ENCODE data around the gene ACOX3. TPM values are rescaled to one million over a fixed set of nuclear protein-coding genes. Genes with fewer than 3 reads are reported as not detected.

Gene ACOX3
- total RNA-seq, 1 experiment from 2014 or later = 40.8 TPM

DNA sequence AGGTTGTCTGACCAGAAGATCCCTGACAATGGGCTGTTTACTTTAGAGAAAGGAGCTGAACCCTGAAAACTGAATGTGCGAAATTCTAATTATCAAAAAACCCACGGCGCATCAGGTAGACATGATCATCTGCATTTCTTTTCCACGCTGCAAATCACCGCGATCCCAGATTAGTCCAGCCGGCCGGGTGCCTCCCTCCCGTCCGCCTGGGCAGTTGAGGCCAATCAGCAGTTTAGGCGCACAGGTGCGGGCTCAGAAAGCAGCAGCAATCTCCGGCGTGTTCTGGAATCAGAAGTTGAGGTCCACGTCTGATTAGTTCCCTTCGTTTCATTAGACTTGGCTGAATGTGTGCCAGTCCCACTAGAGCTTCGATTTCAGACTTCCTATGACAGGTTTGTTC, 73.9 kb downstream of the ACOX3 start:
- Histone ChIP-seq H3K4me3 (ENCODE audit: insufficient read depth, low read depth, low read length) (no peak overlapping the region), H3K27me3 (ENCODE audit: control insufficient read depth, insufficient read depth, low read length) (no peaks in the 10 kb centered on the region), H3K36me3 (replicated peaks; ENCODE audit: control insufficient read depth, insufficient read depth, low read length) (no peaks in the 10 kb centered on the region)
- no peak for DNase-seq

- Histone ChIP-seq H3K36me3 (replicated peaks; ENCODE audit: control insufficient read depth, insufficient read depth, low read length) (no peaks in the 10 kb centered on the region), H3K4me3 (ENCODE audit: insufficient read depth, low read depth, low read length) (no peak overlapping the region), H3K27me3 (ENCODE audit: control insufficient read depth, insufficient read depth, low read length) (no peaks in the 10 kb centered on the region)
- DNase-seq = no peak
Measured at GRCh38 chr4:8365951-8366350, 74.6 kb downstream of the ACOX3 start.

DNA sequence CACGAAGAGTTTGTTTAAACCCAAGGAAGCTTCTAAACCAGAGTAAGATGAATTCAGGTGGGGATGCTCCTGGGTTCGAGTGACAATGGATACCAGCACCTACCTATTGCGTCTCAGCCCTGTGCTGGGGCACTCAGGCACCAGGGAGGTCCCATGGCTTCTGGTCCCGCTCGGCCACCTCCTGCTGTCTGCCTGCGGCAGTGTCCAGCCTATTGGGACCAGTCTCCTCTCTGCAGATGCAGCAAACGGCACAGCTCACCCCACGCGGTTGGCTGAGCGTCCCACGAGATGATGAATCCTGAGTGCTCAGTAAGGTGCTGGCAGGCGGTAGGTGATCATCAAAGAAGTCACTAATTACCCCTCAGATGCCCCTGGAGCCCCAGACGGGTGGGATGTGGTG, 75.2 kb downstream of the ACOX3 start:
- Histone ChIP-seq H3K4me3 (ENCODE audit: insufficient read depth, low read depth, low read length) (no peak overlapping the region), H3K36me3 (replicated peaks; ENCODE audit: control insufficient read depth, insufficient read depth, low read length) (no peaks in the 10 kb centered on the region), H3K27me3 (ENCODE audit: control insufficient read depth, insufficient read depth, low read length) (no peaks in the 10 kb centered on the region)
- DNase-seq = no peak

DNA sequence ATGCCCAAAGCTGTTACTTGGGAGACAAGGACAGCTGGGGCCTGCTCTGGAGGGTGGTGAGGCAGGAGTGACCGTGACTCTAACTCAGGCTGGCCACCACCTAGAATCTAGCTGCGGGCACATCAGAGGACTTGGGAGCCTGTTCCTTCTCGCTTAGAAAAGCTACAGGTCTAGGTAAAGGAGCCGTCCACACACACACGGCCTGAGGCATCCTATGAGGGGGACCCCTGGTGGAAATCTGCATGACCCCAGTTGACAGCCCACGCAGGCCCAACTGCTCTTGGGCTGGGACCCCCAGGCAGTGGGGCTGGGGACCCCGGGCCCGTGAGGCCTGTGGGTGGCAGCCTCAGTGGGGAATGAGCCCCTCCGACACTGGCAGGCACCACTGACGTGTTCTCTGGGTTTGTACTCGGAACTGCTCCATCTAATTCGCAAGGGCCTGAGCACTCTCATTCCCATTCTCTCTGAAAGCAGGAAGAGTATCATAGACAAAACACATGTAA, 75.6 kb downstream of the ACOX3 start:
- Histone ChIP-seq H3K4me3 (ENCODE audit: insufficient read depth, low read depth, low read length) (no peak overlapping the region), H3K36me3 (replicated peaks; ENCODE audit: control insufficient read depth, insufficient read depth, low read length) (no peaks in the 10 kb centered on the region), H3K27me3 (ENCODE audit: control insufficient read depth, insufficient read depth, low read length) (no peaks in the 10 kb centered on the region)
- no peak for DNase-seq

DNA sequence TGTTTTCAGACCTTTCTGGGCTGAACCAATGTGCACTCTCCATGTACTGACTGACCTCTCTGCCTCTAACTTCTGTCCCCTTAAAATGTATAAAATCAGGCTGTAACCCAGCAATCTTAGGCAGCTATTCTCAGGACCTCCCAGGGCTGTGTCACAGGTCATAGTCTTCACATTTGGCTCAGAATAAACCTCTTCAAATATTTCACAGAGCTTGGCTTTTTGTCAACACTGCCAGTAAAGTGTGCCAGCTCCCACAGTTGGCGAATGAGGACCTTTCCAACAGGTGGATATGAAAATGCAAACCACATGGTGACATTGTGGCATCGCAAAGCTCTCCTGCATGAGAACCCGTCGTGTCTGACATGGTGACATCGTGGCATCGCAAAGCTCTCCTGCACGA, 76.4 kb downstream of the ACOX3 start:
- H3K36me3 ChIP-seq (replicated peaks; ENCODE audit: control insufficient read depth, insufficient read depth, low read length) = no peaks in the 10 kb centered on the region
- no peak overlapping the region for H3K4me3 ChIP-seq (ENCODE audit: insufficient read depth, low read depth, low read length)
- DNase-seq = no peak
- H3K27me3 ChIP-seq (ENCODE audit: control insufficient read depth, insufficient read depth, low read length) = peaks cover 1% of the 10 kb centered on the region; the same call in 1 of the 2 replicates

DNA sequence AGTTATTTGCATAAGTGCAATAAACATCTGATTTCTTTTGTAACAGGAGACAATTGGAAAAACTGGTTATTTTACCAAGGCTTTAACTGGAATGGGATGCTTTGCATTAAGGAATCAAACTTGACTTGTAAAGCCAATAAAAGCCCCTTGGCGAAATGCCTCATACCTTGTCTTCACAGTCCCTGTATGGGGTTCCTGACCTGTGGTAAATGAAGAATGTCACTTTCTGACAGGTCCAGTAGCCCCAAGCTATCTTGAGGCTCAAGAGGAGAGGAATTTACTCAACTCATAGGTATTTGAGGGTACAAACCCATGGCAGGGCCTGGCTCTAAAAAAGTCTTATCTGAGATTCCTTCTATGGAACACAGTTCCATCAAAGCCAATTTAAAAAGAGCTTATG, 78.0 kb downstream of the ACOX3 start:
- Histone ChIP-seq H3K36me3 (replicated peaks; ENCODE audit: control insufficient read depth, insufficient read depth, low read length) (no peaks in the 10 kb centered on the region), H3K27me3 (ENCODE audit: control insufficient read depth, insufficient read depth, low read length) (peaks cover 1% of the 10 kb centered on the region; the same call in 1 of the 2 replicates), H3K4me3 (ENCODE audit: insufficient read depth, low read depth, low read length) (no peak overlapping the region)
- DNase-seq = no peak

DNA sequence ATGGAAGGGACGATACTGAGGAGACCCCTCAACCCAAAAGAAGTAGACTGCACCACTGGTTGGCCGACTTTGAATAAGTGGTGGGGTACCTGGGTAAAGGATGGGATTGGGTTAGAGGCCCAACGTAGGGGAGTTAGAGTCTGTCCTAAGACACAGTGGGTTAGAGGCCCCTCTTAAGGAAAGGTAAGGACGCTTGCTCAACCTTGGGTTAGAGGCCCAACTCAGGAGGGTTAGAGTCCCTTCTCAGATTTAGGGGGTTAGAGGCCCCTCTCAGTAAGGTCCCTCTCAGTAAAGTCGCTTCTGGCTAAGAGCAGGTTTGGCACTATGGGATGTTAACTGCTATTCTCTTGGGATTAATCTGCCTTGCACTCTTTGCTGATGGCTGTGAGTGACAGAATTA, 81.3 kb downstream of the ACOX3 start:
- H3K27me3 ChIP-seq (ENCODE audit: control insufficient read depth, insufficient read depth, low read length) = peaks cover 9% of the 10 kb centered on the region
- no peak for DNase-seq
- no peaks in the 10 kb centered on the region for H3K36me3 ChIP-seq (replicated peaks; ENCODE audit: control insufficient read depth, insufficient read depth, low read length)
- H3K4me3 ChIP-seq (ENCODE audit: insufficient read depth, low read depth, low read length) = no peak overlapping the region

GRCh38 chr4:8356856-8357255, 83.7 kb downstream of the ACOX3 start:
- Histone ChIP-seq H3K27me3 (ENCODE audit: control insufficient read depth, insufficient read depth, low read length) (peaks cover 10% of the 10 kb centered on the region), H3K36me3 (replicated peaks; ENCODE audit: control insufficient read depth, insufficient read depth, low read length) (no peaks in the 10 kb centered on the region), H3K4me3 (ENCODE audit: insufficient read depth, low read depth, low read length) (no peak overlapping the region)
- peak; percentile 32 for DNase-seq

- H3K4me3 ChIP-seq (ENCODE audit: insufficient read depth, low read depth, low read length) = no peak overlapping the region
- DNase-seq = no peak
- peaks cover 10% of the 10 kb centered on the region for H3K27me3 ChIP-seq (ENCODE audit: control insufficient read depth, insufficient read depth, low read length)
- H3K36me3 ChIP-seq (replicated peaks; ENCODE audit: control insufficient read depth, insufficient read depth, low read length) = no peaks in the 10 kb centered on the region
Measured at GRCh38 chr4:8355864-8356565, 84.5 kb downstream of the ACOX3 start.

DNA sequence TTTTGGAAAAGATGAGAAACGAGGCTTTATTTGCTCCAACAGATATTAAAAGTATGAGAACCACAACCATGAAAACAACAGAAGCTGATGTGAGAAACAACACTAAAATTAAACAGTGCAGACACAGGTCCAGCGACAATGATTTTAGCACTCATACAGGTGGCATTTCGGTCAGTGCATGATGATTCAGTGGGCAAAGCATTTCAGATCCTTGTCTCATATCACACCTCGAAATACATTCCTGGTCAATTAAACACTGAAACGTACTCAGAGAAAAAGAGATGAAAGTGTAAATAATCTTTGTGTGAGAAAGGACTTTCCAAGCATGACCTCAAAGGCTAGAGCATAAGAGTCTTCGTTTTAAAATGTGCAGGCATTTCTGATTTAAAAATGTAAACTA, 85.2 kb downstream of the ACOX3 start:
- Histone ChIP-seq H3K27me3 (ENCODE audit: control insufficient read depth, insufficient read depth, low read length) (peaks cover 10% of the 10 kb centered on the region), H3K4me3 (ENCODE audit: insufficient read depth, low read depth, low read length) (no peak overlapping the region)
- no peak for DNase-seq

GRCh38 chr4:8353912-8354453, 86.5 kb downstream of the ACOX3 start:
- Histone ChIP-seq H3K4me3 (ENCODE audit: insufficient read depth, low read depth, low read length) (no peak overlapping the region), H3K36me3 (replicated peaks; ENCODE audit: control insufficient read depth, insufficient read depth, low read length) (no peaks in the 10 kb centered on the region), H3K27me3 (ENCODE audit: control insufficient read depth, insufficient read depth, low read length) (peaks cover 9% of the 10 kb centered on the region)
- no peak for DNase-seq

More for the DNA sequence above, 85.2 kb downstream of the ACOX3 start:
- H3K36me3 ChIP-seq (replicated peaks; ENCODE audit: control insufficient read depth, insufficient read depth, low read length) = no peaks in the 10 kb centered on the region

DNA sequence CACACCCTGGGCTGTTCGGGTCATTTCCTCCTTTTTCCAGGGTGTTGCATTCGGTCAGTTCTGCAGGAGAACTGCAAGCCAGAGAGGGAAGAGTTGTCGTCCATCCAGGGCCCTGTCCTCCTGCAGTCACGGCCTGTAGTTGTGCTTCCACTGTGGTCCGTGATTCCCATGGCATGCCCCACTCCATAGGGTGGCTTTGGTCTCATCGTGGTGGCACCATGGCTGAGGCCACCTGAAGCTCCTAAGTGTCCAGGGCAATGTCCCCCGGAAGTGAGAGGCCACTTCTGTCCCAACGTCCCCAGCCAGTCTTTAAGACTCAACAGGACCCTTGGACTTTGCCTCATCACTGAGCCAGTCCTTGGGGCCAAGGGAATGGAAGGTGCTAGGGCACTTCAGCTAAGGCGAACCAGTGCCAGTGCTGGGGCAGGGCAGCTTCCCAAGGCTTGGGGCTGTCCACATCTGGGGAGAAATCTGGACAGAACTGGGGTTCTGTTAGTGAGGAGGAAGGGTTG, 87.3 kb downstream of the ACOX3 start:
- H3K36me3 ChIP-seq (replicated peaks; ENCODE audit: control insufficient read depth, insufficient read depth, low read length) = no peaks in the 10 kb centered on the region

GRCh38 chr4:8352368-8353157, 88.0 kb downstream of the ACOX3 start:
- H3K36me3 ChIP-seq (replicated peaks; ENCODE audit: control insufficient read depth, insufficient read depth, low read length) = no peaks in the 10 kb centered on the region
- H3K4me3 ChIP-seq (ENCODE audit: insufficient read depth, low read depth, low read length) = no peak overlapping the region
- DNase-seq = peak; percentile 68

More for the DNA sequence above, 87.3 kb downstream of the ACOX3 start:
- H3K27me3 ChIP-seq (ENCODE audit: control insufficient read depth, insufficient read depth, low read length) = peaks cover 9% of the 10 kb centered on the region
- H3K4me3 ChIP-seq (ENCODE audit: insufficient read depth, low read depth, low read length) = no peak overlapping the region
- no peak for DNase-seq

DNA sequence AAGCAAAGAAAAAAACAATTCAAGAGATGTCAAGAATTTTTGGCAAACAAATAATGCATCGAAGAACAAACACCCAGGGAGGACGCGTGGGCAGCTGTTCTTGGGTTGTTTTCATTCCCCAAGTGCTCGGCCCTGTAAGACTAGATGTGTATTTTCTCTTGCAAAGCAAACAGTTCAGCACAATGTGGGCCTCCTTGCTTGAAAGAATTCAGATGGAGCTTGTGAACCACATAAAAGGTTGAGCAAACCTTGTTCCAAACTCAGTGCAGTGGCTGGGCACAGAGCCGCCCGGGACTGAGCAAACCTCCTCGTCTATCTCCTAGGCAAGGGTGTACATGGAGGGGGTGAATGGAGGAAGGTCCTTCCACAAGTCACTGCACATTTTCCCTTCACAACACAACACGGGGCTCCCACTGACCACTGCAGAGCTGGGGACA, 88.6 kb downstream of the ACOX3 start:
- H3K36me3 ChIP-seq (replicated peaks; ENCODE audit: control insufficient read depth, insufficient read depth, low read length) = no peaks in the 10 kb centered on the region
- peaks cover 9% of the 10 kb centered on the region for H3K27me3 ChIP-seq (ENCODE audit: control insufficient read depth, insufficient read depth, low read length)
- no peak overlapping the region for H3K4me3 ChIP-seq (ENCODE audit: insufficient read depth, low read depth, low read length)
- DNase-seq = no peak

More at GRCh38 chr4:8352368-8353157, 88.0 kb downstream of the ACOX3 start:
- H3K27me3 ChIP-seq (ENCODE audit: control insufficient read depth, insufficient read depth, low read length) = peaks cover 9% of the 10 kb centered on the region
